HG02678 (cell line): Measurements from ENCODE around the gene SHOC2.
A peak's percentile ranks its signal among the peaks of the same experiment; 100 is the strongest.

Experiments
- ATAC-seq: cut with Tn5 transposase; IDR thresholded peaks from one replicate; pipeline ENCODE4 v1.9.1; 2021; ENCODE audit warnings: mild to moderate bottlenecking, moderate library complexity; ENCODE audit not compliant: unreplicated experiment

Gene SHOC2

GRCh38 chr10:110919349-110919931 lies at the start of gene SHOC2:
Gene SHOC2, plus strand, starts transcription at chr10:110919604. Its CDS starts 44,755 bp downstream, at chr10:110964359.
- peak; percentile 9 for ATAC-seq

- no peak for ATAC-seq
These were observed 48.5 kb upstream of the SHOC2 start for GRCh38 chr10:110870823-110871297.

GRCh38 chr10:110871298-110872084 lies 47.9 kb upstream of the SHOC2 start, which contains the start of gene PDCD4:
Gene PDCD4, plus strand, starts transcription at chr10:110871928. Its CDS starts 4,100 bp downstream, at chr10:110876028.
- ATAC-seq = peak; percentile 72

- ATAC-seq = peak; percentile 39
These were observed 47.0 kb upstream of the SHOC2 start for GRCh38 chr10:110872145-110872983.

GRCh38 chr10:110872984-110873923 lies 46.1 kb upstream of the SHOC2 start:
- no peak for ATAC-seq

GRCh38 chr10:110873951-110874350 lies 45.5 kb upstream of the SHOC2 start:
- ATAC-seq = no peak

- ATAC-seq = no peak
These were observed 43.4 kb upstream of the SHOC2 start for GRCh38 chr10:110876000-110876399.

- no peak for ATAC-seq
These were observed 42.6 kb upstream of the SHOC2 start for GRCh38 chr10:110876788-110877187.

GRCh38 chr10:110880012-110880411 lies 39.4 kb upstream of the SHOC2 start:
- no peak for ATAC-seq

GRCh38 chr10:110881247-110881646 lies 38.2 kb upstream of the SHOC2 start:
- ATAC-seq = no peak

- ATAC-seq = no peak
These were observed 37.5 kb upstream of the SHOC2 start for GRCh38 chr10:110881905-110882304.

- no peak for ATAC-seq
These were observed 35.5 kb upstream of the SHOC2 start for GRCh38 chr10:110883924-110884323.

- ATAC-seq = no peak
These were observed 33.3 kb upstream of the SHOC2 start for GRCh38 chr10:110885932-110886674.

GRCh38 chr10:110887560-110887959 lies 31.8 kb upstream of the SHOC2 start:
- ATAC-seq = no peak

GRCh38 chr10:110892602-110893288 lies 26.7 kb upstream of the SHOC2 start:
- no peak for ATAC-seq

- ATAC-seq = peak; percentile 72
These were observed 25.7 kb upstream of the SHOC2 start for GRCh38 chr10:110893559-110894179.

GRCh38 chr10:110897184-110897583 lies 22.2 kb upstream of the SHOC2 start:
- ATAC-seq = no peak

GRCh38 chr10:110898391-110898790 lies 21.0 kb upstream of the SHOC2 start:
- ATAC-seq = no peak
